Suprapubic skin (tissue), 4 donors: ENCODE data around the gene TAF11L8. TPM values are rescaled to one million over a fixed set of nuclear protein-coding genes. Genes with fewer than 3 reads are reported as not detected.
"Not testable (repeated sequence)": the region's sequence is repeated elsewhere in the genome, so short reads cannot be mapped to it uniquely, and the experiment has no call there.

Experiments
- DNase-seq, 2 donors: peaks; one replicate each; pipeline ENCODE4 v3.0.0-alpha.2; 2019; ENCODE audit warnings: low spot score in 2 of 2
- H3K27ac ChIP-seq: fragments of 200-600 bp; sonication (generic); one replicate; pipeline ENCODE4 v1.5.1; 2019
- H3K27me3 ChIP-seq: fragments of 200-600 bp; sonication (generic); one replicate; pipeline ENCODE4 v1.5.1; 2019
- H3K36me3 ChIP-seq: fragments of 200-600 bp; sonication (generic); one replicate; pipeline ENCODE4 v1.5.1; 2019
- H3K4me1 ChIP-seq: fragments of 200-600 bp; sonication (generic); one replicate; pipeline ENCODE4 v1.5.1; 2019
- H3K4me3 ChIP-seq: fragments of 200-600 bp; sonication (generic); one replicate; pipeline ENCODE4 v1.5.1; 2019; ENCODE audit warnings: mild to moderate bottlenecking
- H3K9me3 ChIP-seq: fragments of 200-600 bp; sonication (generic); one replicate; pipeline ENCODE4 v1.5.1; 2019
- EP300 ChIP-seq: sonication (generic); formaldehyde crosslinking; IDR thresholded peaks from one replicate; pipeline ENCODE4 v1.6.1; 2017; ENCODE audit warnings: antibody characterized with exemption
- POLR2A ChIP-seq, 2 donors: fragments of 450-650 bp; IDR thresholded peaks; one replicate each; pipeline ENCODE4 v1.6.1; 2017; ENCODE audit warnings: antibody characterized with exemption in 2 of 2, mild to moderate bottlenecking in 2 of 2, moderate library complexity in 2 of 2
- POLR2AphosphoS5 ChIP-seq, 3 donors: sonication (generic); formaldehyde crosslinking; IDR thresholded peaks; one replicate each; pipeline ENCODE4 v1.6.1; 2017; ENCODE audit warnings: antibody characterized with exemption in 3 of 3
- WGBS: methylation state at CpG from one replicate; pipeline ENCODE4 v1.1.5; 2018; 5-methylcytosine and 5-hydroxymethylcytosine counted together
- total RNA-seq, 4 donors: library from RNA; depleted of rRNA; stranded (reverse); fragments of >200 nt; gene quantifications; one replicate each; pipeline ENCODE4 v1.1.0, GENCODE V29; 2016
- TF ChIP-seq, protein P1 (sequence below), 2 donors: fragments of 200-600 bp in 1 of 2; fragments of 450-650 bp in 1 of 2; sonication (generic) in 1 of 2; IDR thresholded peaks; one replicate each; pipeline ENCODE4 v1.5.1; 2016 to 2019; ENCODE audit warnings: antibody characterized with exemption in 2 of 2, mild to moderate bottlenecking in 1 of 2, moderate library complexity in 1 of 2

TAF11L8 gene
- total RNA-seq, 4 donors from 2014 or later: not detected

DNA sequence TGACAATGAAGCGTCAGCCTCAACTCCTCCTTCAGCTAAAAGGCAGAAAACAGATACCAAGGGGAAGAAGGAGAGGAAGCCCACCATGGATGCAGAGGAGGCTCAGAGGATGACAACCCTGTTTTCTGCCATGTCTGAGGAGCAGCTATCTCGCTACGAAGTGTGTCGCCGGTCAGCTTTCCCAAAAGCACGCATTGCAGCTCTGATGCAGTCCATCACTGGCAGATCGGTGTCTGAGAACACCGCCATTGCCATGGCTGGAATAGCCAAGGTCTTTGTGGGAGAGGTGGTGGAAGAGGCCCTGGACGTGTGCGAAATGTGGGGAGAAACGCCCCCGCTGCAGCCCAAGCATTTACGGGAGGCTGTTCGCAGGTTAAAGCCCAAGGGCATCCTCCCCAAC lies 14.2 kb upstream of the TAF11L8 start:
- Histone ChIP-seq H3K27ac (no peak overlapping the region), H3K4me3 (no peak overlapping the region), H3K27me3 (no peaks in the 10 kb centered on the region), H3K9me3 (no peaks in the 10 kb centered on the region), H3K4me1 (no peaks in the 10 kb centered on the region), H3K36me3 (no peaks in the 10 kb centered on the region)
- 98% methylated on average over 5 of the region's 14 CpGs for WGBS
- DNase-seq: no peak
- no peak for TF ChIP-seq EP300
- no peak for TF ChIP-seq POLR2AphosphoS5 (IDR thresholded peaks at IDR 0.05)
- no peak for TF ChIP-seq POLR2A (IDR thresholded peaks at IDR 0.05)
- TF ChIP-seq, protein P1, sequence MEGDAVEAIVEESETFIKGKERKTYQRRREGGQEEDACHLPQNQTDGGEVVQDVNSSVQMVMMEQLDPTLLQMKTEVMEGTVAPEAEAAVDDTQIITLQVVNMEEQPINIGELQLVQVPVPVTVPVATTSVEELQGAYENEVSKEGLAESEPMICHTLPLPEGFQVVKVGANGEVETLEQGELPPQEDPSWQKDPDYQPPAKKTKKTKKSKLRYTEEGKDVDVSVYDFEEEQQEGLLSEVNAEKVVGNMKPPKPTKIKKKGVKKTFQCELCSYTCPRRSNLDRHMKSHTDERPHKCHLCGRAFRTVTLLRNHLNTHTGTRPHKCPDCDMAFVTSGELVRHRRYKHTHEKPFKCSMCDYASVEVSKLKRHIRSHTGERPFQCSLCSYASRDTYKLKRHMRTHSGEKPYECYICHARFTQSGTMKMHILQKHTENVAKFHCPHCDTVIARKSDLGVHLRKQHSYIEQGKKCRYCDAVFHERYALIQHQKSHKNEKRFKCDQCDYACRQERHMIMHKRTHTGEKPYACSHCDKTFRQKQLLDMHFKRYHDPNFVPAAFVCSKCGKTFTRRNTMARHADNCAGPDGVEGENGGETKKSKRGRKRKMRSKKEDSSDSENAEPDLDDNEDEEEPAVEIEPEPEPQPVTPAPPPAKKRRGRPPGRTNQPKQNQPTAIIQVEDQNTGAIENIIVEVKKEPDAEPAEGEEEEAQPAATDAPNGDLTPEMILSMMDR (IDR thresholded peaks at IDR 0.05): no peak

DNA sequence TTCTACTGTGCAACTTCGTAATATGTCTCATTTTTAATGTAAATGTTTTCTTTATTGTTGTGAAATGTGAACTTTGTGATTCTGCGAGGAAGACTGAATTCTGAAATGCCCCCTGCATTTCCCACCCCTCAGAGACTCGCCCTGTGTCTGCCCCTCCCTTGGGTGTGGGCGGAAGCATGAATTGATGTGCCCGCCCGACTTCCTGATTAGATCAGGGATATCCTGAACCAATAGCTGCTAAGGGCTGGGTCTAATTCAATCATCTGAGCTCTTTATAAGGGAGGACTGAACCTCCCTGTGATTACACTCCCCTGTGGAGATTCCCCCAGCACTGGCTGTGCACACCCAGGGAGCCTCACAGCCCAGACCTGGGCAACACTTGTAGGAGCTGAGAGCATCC lies 13.1 kb upstream of the TAF11L8 start, which contains the start of gene TAF11L11:
Gene TAF11L11, plus strand, starts transcription at position 304 of the 400 bp plus-strand sequence.
- not testable (repeated sequence) for H3K27ac ChIP-seq, H3K9me3 ChIP-seq, H3K27me3 ChIP-seq, H3K4me1 ChIP-seq, DNase-seq, H3K36me3 ChIP-seq, H3K4me3 ChIP-seq
- 59% methylated on average over 3 of the region's 6 CpGs for WGBS

DNA sequence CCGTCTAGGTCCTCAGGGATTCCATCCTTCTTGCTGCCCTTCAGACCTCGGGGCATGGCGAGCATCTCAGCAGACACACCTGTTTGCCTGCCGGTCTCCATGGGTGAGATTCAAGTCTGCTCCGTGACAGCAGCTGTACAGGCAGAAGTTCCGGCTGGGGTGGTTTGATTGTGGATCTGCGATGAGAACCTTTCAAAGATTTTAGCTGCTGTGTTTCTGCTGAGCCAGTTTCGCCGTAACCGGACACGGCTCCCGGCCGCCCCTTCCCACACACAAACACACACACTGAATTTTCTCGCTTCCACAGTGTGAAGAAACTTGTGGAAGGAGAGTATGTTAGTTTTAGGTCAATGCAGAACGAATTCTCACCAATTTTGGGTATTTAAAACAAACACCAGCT lies 7.0 kb upstream of the TAF11L8 start, which contains the start of gene TAF11L10:
Gene TAF11L10, minus strand, starts transcription at position 101 of the 400 bp plus-strand sequence.
- not testable (repeated sequence) for H3K27me3 ChIP-seq, H3K4me3 ChIP-seq, H3K9me3 ChIP-seq, H3K36me3 ChIP-seq, DNase-seq, H3K27ac ChIP-seq, H3K4me1 ChIP-seq
- no CpG with 5 or more reads among the region's 15 CpGs for WGBS

DNA sequence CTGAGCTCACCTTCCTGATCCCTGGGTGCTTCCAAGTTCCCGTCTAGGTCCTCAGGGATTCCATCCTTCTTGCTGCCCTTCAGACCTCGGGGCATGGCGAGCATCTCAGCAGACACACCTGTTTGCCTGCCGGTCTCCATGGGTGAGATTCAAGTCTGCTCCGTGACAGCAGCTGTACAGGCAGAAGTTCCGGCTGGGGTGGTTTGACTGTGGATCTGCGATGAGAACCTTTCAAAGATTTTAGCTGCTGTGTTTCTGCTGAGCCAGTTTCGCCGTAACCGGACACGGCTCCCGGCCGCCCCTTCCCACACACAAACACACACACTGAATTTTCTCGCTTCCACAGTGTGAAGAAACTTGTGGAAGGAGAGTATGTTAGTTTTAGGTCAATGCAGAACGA lies 3.5 kb upstream of the TAF11L8 start, which contains the start of gene TAF11L9:
Gene TAF11L9, minus strand, starts transcription at position 140 of the 400 bp plus-strand sequence.
- H3K27ac ChIP-seq, H3K4me1 ChIP-seq, H3K36me3 ChIP-seq, DNase-seq, H3K4me3 ChIP-seq, H3K27me3 ChIP-seq, H3K9me3 ChIP-seq: not testable (repeated sequence)
- 95% methylated on average over 10 of the region's 15 CpGs for WGBS

DNA sequence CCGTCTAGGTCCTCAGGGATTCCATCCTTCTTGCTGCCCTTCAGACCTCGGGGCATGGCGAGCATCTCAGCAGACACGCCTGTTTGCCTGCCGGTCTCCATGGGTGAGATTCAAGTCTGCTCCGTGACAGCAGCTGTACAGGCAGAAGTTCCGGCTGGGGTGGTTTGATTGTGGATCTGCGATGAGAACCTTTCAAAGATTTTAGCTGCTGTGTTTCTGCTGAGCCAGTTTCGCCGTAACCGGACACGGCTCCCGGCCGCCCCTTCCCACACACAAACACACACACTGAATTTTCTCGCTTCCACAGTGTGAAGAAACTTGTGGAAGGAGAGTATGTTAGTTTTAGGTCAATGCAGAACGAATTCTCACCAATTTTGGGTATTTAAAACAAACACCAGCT lies 5.1 kb downstream of the TAF11L8 start, which contains the start of gene TAF11L7:
Gene TAF11L7, minus strand, starts transcription at position 101 of the 400 bp plus-strand sequence.
- not testable (repeated sequence) for H3K9me3 ChIP-seq, H3K27me3 ChIP-seq, H3K4me1 ChIP-seq, H3K4me3 ChIP-seq, DNase-seq, H3K36me3 ChIP-seq, H3K27ac ChIP-seq
- WGBS: no CpG with 5 or more reads among the region's 16 CpGs

Other genes with a start within 250 kb of the TAF11L8 start
- not detected for gene TAF11L2, start 92.7 kb downstream of the TAF11L8 start, total RNA-seq
- not detected for gene TAF11L3, start 72.6 kb downstream of the TAF11L8 start, total RNA-seq
- not detected for gene TAF11L4, start 69.2 kb downstream of the TAF11L8 start, total RNA-seq
- not detected for gene TAF11L5, start 65.7 kb downstream of the TAF11L8 start, total RNA-seq
- not detected for gene TAF11L6, start 62.3 kb downstream of the TAF11L8 start, total RNA-seq
- gene TAF11L7, start 5.2 kb downstream of the TAF11L8 start, total RNA-seq: not detected
- not detected for gene TAF11L9, start 3.4 kb upstream of the TAF11L8 start, total RNA-seq
- not detected for gene TAF11L10, start 6.9 kb upstream of the TAF11L8 start, total RNA-seq
- gene TAF11L11, start 13.2 kb upstream of the TAF11L8 start, total RNA-seq: not detected
- not detected for gene TAF11L12, start 19.4 kb upstream of the TAF11L8 start, total RNA-seq
- not detected for gene TAF11L13, start 41.1 kb upstream of the TAF11L8 start, total RNA-seq
- gene TAF11L14, start 43.5 kb upstream of the TAF11L8 start, total RNA-seq: not detected